Posterior cingulate gyrus (tissue), 11 donors: ENCODE results near the gene TTC9B.
"Not testable (repeated sequence)": the region's sequence is repeated elsewhere in the genome, so short reads cannot be mapped to it uniquely, and the experiment has no call there.

Source experiments
- DNase-seq, 10 donors: peaks; one replicate each; pipeline versions ENCODE4 v3.0.0 to v3.0.0-alpha.2; 2020 to 2021; ENCODE audit warnings: mixed read lengths in 3 of 10
- intact Hi-C: fragments of 100-400 bp; cut with DNase I; formaldehyde crosslinking; loops from one replicate; pipeline ENCODE4 v1.15.1; 2023

The TTC9B gene

DNA sequence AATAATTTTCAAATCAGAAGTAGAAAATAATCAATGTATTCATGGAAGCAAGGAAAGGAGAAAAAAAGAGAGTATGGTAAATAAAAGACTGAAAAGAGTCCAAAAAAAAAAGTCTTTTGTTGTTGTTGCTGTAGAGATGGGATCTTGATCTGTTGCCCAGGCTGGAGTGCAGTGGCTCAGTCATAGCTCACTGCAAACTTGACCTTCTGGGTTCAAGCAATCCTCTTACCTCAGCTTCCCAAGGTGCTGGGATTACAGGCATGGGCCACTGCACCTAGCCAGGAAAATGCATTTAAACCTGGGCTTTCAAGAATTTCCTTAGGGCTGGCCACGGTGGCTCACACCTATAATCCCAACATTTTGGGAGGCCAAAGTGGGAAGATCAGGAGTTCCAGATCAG, 33.9 kb downstream of the TTC9B start:
- DNase-seq: peak in 1 of 10 donors; percentile 2
- intact Hi-C loops: no loop called here

DNA sequence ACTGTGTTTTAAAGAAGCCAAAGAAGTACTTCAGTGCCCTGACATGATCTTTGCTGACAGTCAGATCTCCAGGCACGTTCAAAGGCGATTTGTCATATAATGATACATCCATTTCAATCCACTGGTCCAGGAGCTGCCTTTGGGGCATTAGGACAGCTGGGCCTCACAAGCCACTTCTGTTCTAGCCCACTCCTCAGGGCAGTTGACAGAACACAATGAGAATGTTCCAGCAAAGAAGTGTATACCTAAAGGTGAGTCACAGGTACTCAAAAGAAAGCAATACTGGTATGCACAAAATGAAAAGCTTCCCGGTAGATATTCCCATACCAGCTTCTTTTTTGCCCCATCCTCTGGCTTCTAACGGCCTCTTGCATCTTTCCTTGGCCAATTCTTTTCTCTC, 39.4 kb downstream of the TTC9B start:
- intact Hi-C loops: no loop called here
- DNase-seq: peak in 1 of 10 donors; percentile 1

DNA sequence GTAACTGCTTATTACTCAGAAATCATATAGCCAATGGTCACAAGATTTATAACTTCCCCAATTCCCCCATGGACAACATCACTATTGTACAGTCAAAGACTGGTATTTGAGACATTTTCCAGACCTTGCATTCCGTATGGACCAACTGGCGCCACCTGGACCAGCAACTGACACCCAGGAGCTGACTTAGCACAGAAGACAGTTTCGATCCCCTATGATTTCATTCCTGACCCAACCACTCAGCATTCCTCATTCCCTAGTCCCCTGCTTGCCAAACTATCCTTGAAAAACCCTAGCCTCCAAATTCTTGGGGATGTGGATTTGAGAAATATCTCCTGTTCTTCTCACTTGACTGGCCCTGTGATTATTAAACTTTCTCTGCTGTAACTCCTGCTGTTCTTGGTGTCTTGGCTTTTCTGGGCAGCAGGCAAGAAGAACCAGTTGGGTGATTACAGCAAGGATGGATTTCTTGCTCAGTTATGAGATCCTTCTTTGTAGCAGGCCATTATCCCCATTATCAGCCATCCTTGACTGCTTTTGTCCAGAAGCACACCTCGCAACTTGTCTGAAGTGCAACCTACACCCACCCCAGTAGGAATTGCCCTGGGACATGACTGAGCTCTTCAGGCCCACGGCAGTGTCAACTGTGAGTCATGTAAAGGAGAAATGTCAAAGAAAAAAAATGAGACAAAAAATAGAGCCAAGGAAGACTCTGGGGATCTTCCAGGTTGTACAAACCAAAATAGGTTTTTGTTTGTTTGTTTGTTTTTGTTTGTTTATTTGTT, 40.7 kb downstream of the TTC9B start:
- intact Hi-C loops: no loop called here
- DNase-seq: no peak

DNA sequence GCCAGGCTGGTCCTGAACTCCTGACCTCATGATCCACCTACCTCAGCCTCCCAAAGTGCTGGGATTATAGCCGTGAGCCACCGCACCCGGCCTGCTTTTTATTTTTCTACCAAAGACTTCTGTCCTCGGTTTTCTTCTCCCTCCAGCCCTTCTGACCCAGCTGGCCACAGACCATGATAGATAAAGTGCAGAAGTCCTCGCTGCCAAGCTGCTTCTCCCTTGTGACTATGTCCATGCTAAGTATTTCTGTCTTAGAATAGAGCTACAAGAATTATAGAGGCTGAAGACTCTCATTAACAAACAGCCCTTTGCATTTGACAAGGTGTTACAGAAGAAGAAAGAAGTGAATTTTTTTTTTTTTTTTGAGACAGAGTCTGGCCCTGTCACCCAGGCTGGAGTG, 42.4 kb downstream of the TTC9B start:
- intact Hi-C loops: no loop called here

DNA sequence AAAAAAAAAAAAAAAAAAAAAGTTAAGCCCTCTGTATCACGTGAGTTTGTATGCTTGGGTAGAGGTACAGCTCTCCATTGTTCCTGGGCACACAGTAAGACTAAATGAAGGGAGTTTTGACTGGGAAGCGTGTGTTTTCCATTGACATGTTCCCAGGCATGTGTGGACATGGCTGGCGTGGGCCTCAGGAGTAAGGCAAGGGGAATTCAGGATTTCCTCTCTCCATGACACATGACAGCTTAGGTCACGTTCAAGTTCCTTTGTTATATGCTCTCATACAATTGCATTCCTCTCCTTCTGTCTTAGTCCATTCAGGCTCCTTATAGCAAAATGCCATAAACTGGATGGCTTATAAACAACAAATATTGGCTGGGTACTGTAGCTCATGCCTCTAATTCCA, 44.1 kb downstream of the TTC9B start:
- no peak for DNase-seq
- intact Hi-C loops: no loop called here

More for the DNA sequence above, 42.4 kb downstream of the TTC9B start:
- no peak for DNase-seq

DNA sequence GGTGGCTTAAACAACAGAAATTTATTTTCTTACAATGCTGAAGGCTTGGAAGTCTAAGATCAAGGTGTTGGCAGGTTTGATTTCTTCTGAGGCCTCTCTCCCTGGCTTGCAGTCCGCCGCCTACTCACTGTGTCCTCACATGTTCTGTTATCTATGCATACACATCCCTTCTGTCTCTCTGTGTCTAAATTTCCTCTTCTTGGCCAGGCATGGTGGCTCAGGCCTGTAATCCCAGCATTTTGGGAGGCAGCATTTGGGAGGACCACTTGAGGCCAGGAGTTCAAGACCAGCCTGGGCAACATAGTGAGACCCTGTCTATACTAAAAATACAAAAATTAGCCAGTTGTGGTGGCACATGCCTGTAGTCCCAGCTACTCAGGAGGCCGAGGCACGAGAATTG, 46.9 kb downstream of the TTC9B start:
- peak in 2 of 10 donors; percentile 32 to 83 for DNase-seq
- intact Hi-C loops: not testable (repeated sequence)

DNA sequence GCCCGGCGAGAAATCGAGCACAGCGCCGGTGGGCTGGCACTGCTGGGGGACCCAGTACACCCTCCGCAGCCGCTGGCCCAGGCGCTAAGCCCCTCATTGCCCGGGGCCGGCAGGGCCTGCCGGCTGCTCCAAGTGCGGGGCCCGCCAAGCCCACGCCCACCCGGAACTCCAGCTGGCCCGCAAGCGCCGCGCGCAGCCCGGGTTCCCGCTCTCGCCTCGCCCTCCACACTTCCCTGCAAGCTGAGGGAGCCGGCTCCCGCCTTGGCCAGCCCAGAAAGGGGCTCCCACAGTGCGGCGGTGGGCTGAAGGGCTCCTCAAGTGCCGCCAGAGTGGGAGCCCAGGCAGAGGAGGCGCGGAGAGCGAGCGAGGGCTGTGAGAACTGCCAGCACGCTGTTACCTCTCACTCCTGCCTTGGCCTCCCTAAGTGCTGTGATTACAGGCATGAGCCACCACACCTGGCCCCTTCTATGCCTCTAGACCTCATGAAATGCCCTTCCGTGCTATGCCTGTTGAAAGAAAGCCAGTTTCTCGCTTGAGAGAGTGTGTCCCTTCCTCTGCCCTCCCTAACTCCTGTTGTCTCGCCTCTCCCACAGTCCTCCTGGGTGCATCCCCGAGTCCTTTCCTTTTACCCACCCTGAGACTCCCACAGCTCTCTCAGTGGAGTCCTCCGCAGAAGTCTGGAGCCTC, 47.7 kb downstream of the TTC9B start:
- DNase-seq, intact Hi-C loops: not testable (repeated sequence)

DNA sequence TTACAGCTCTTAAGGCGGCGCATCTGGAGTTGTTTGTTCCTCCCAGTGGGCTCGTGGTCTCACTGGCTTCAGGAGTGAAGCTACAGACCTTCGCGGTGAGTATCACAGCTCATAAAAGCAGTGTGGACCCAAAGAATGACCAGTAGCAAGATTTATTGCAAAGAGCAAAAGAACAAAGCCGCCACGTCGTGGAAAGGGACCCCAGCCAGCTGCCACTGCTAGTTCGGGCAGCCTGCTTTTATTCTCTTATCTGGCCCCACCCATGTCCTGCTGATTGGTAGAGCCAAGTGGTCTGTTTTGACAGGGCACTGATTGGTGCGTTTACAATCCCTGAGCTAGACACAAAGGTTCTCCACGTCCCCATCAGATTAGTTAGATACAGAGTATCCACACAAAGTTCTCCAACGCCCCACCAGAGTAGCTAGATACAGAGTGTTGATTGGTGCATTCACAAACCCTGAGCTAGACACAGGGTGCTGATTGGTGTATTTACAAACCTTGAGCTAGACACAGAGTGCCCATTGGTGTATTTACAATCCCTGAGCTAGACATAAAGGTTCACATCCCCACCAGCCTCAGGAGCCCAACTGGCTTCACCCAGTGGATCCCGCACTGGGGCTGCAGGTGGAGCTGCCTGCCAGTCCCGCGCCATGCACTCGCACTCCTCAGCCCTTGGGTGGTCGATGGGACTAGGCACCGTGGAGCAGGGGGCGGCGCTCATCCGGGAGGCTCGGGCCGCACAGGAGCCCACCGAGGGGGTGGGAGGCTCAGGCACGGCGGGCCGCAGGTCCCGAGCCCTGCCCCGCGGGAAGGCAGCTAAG, 48.5 kb downstream of the TTC9B start:
- intact Hi-C loops: not testable (repeated sequence)

More for the DNA sequence above, 48.5 kb downstream of the TTC9B start:
- DNase-seq: not testable (repeated sequence)
